NT2/D1 (cell line): ENCODE results near the gene RALBP1.

Experiments used
- SUZ12 ChIP-seq: IDR thresholded peaks from 2 replicates; pipeline ENCODE4 v1.6.1; 2011; ENCODE audit not compliant: insufficient read length, insufficient read depth; ENCODE audit errors: extremely low read depth
- YY1 ChIP-seq: IDR thresholded peaks from 2 replicates; pipeline ENCODE4 v1.6.1; 2011; ENCODE audit not compliant: insufficient read length, insufficient read depth
- ZNF274 ChIP-seq: IDR thresholded peaks from 2 replicates; pipeline ENCODE4 v1.6.1; 2011; ENCODE audit warnings: mild to moderate bottlenecking, low read depth, low read length

DNA sequence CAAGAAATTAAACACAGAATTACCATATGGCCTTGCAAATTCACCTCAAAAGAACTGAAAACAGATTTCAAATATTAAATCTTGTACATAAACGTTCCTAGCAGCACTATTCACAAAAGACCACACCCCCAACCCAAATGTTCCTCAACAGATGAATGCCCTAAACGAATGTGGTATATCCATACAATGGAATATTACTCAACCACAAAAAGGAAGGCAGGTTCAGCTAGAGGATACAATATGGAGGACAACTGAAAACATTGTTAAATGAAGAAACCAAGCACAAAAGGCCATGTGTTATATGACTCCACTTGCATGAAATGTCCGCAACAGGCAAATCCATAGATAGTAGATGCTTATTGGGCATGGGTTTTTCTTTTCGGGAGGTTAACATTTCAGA lies 77.3 kb downstream of the RALBP1 start:
- TF ChIP-seq ZNF274 (no peak), YY1 (no peak), SUZ12 (no peak)
